ENCODE measurements around the gene ATOSA.
A peak's percentile ranks its signal among the peaks of the same experiment; 100 is the strongest.

Gene ATOSA

GRCh38 chr15:52679232-52680040 lies at the start of gene ATOSA:
TSS of gene ATOSA (minus strand) at chr15:52679388. CDS start at chr15:52678021, 1,367 bp downstream.
- DNase-seq (ENCODE audit: low read depth in 2 of 2): peak; percentile 76 to 79

GRCh38 chr15:52728899-52729298 lies 49.7 kb upstream of the ATOSA start:
- no peak for DNase-seq (ENCODE audit: low read depth in 2 of 2)

GRCh38 chr15:52727815-52728214 lies 48.6 kb upstream of the ATOSA start:
- DNase-seq (ENCODE audit: low read depth in 2 of 2): no peak

- DNase-seq (ENCODE audit: low read depth in 2 of 2): no peak
These were observed 47.0 kb upstream of the ATOSA start for GRCh38 chr15:52726195-52726594.

- DNase-seq (ENCODE audit: low read depth in 2 of 2): no peak
These were observed 39.4 kb upstream of the ATOSA start for GRCh38 chr15:52718551-52718950.

- DNase-seq (ENCODE audit: low read depth in 2 of 2): no peak
These were observed 38.7 kb upstream of the ATOSA start for GRCh38 chr15:52717924-52718323.

- no peak for DNase-seq (ENCODE audit: low read depth in 2 of 2)
These were observed 38.3 kb upstream of the ATOSA start for GRCh38 chr15:52717481-52717880.

GRCh38 chr15:52716536-52716935 lies 37.3 kb upstream of the ATOSA start:
- DNase-seq (ENCODE audit: low read depth in 2 of 2): no peak

- no peak for DNase-seq (ENCODE audit: low read depth in 2 of 2)
These were observed 36.2 kb upstream of the ATOSA start for GRCh38 chr15:52715411-52715810.

- DNase-seq (ENCODE audit: low read depth in 2 of 2): no peak
These were observed 35.8 kb upstream of the ATOSA start for GRCh38 chr15:52714968-52715367.

- DNase-seq (ENCODE audit: low read depth in 2 of 2): no peak
These were observed 31.7 kb upstream of the ATOSA start for GRCh38 chr15:52710708-52711389.

GRCh38 chr15:52710050-52710707 lies 31.0 kb upstream of the ATOSA start:
- no peak for DNase-seq (ENCODE audit: low read depth in 2 of 2)

- DNase-seq (ENCODE audit: low read depth in 2 of 2): no peak
These were observed 30.2 kb upstream of the ATOSA start for GRCh38 chr15:52709187-52709981.

GRCh38 chr15:52706091-52706490 lies 26.9 kb upstream of the ATOSA start:
- DNase-seq (ENCODE audit: low read depth in 2 of 2): no peak

GRCh38 chr15:52702390-52702789 lies 23.2 kb upstream of the ATOSA start:
- no peak for DNase-seq (ENCODE audit: low read depth in 2 of 2)

GRCh38 chr15:52699457-52699856 lies 20.3 kb upstream of the ATOSA start:
- no peak for DNase-seq (ENCODE audit: low read depth in 2 of 2)

GRCh38 chr15:52698514-52698913 lies 19.3 kb upstream of the ATOSA start:
- DNase-seq (ENCODE audit: low read depth in 2 of 2): no peak

- no peak for DNase-seq (ENCODE audit: low read depth in 2 of 2)
These were observed 17.9 kb upstream of the ATOSA start for GRCh38 chr15:52697051-52697450.

GRCh38 chr15:52695154-52695553 lies 16.0 kb upstream of the ATOSA start:
- no peak for DNase-seq (ENCODE audit: low read depth in 2 of 2)

GRCh38 chr15:52689562-52689961 lies 10.4 kb upstream of the ATOSA start:
- no peak for DNase-seq (ENCODE audit: low read depth in 2 of 2)

- no peak for DNase-seq (ENCODE audit: low read depth in 2 of 2)
These were observed 4.4 kb upstream of the ATOSA start for GRCh38 chr15:52683580-52683979.

GRCh38 chr15:52682781-52683180 lies 3.6 kb upstream of the ATOSA start:
- DNase-seq (ENCODE audit: low read depth in 2 of 2): no peak
